ENCODE measurements around the gene OPTN.

- TF ChIP-seq CTCF (IDR thresholded peaks at IDR 0.05; ENCODE audit: low read length), result no peak
- TF ChIP-seq EZH2 (IDR thresholded peaks at IDR 0.05; ENCODE audit: borderline replicate concordance, low read length), result no peak
These were observed 4.0 kb upstream of the OPTN start for GRCh38 chr10:13095929-13096328.

Measured in OCI-LY1 (cell line).